Endothelial cell of umbilical vein (primary cell): ENCODE data around the gene BICRA. TPM values are rescaled to one million over a fixed set of nuclear protein-coding genes. Genes with fewer than 3 reads are reported as not detected.

Source experiments
- BruUV-seq: library from RNA; stranded (reverse); fragments of 400-500 nt; replicated peaks from 2 replicates; lab custom pipeline; 2021; lab: Mats Ljungman, UMichigan
- CTCF ChIA-PET: fragments of 300-600, 350-600 bp; sonication (Branson Sonifier 250); formaldehyde crosslinking; loops from one replicate; lab custom pipeline; 2021; ENCODE audit warnings: antibody characterized with exemption, inconsistent platforms; lab: Charles Lee
- POLR2A ChIA-PET: fragments of 300-600, 350-600 bp; sonication (Branson Sonifier 250); formaldehyde crosslinking; loops from one replicate; lab custom pipeline; 2021; ENCODE audit warnings: antibody characterized with exemption, inconsistent platforms; lab: Charles Lee
- DNase-seq: peaks from one replicate; pipeline ENCODE4 v3.0.0-alpha.2; 2011; ENCODE audit warnings: low read depth, low spot score
- FAIRE-seq: peaks from 2 replicates; lab custom pipeline; 2011; peaks lifted over from hg19 to GRCh38; lab: Jason Lieb, UNC
- H2AFZ ChIP-seq: 2 replicates; pipeline ENCODE4 v1.6.0; 2012; ENCODE audit warnings: low read depth, low read length, control low read depth, inconsistent platforms
- H3K27ac ChIP-seq: 2 replicates; pipeline ENCODE4 v1.5.1; 2011; ENCODE audit warnings: low read depth, mild to moderate bottlenecking, control low read depth, low read length, moderate library complexity; ENCODE audit not compliant: insufficient read depth
- H3K27me3 ChIP-seq, 2 experiments: 2 replicates each; pipeline versions ENCODE4 v1.6.0 to v1.6.1; 2011; ENCODE audit warnings: low read length in 2 of 2, mixed read lengths in 1 of 2; ENCODE audit not compliant: control insufficient read depth in 2 of 2, insufficient read depth in 2 of 2
- H3K36me3 ChIP-seq, 2 experiments: 2 replicates in 1 of 2; 3 replicates in 1 of 2; pipeline ENCODE4 v1.5.1; 2011; ENCODE audit warnings: low read length in 2 of 2, mild to moderate bottlenecking in 1 of 2, moderate library complexity in 1 of 2; ENCODE audit not compliant: control insufficient read depth in 2 of 2, insufficient read depth in 2 of 2; ENCODE audit errors: extremely low read depth in 1 of 2
- H3K4me1 ChIP-seq: 3 replicates; pipeline ENCODE4 v1.5.1; 2011; ENCODE audit warnings: mild to moderate bottlenecking, low read length; ENCODE audit not compliant: control insufficient read depth, insufficient read depth; ENCODE audit errors: extremely low read depth
- H3K4me2 ChIP-seq: 2 replicates; pipeline ENCODE4 v1.6.1; 2011; ENCODE audit warnings: low read length, control low read depth, mixed read lengths; ENCODE audit not compliant: insufficient read depth
- H3K4me3 ChIP-seq, 3 experiments: fragments of 200-600 bp in 1 of 3; sonication (generic), shearing (Covaris generic) in 1 of 3; replicated peaks in 1 of 3; 2 replicates each; pipeline ENCODE4 v1.5.1; 2011 to 2016; ENCODE audit warnings: control low read depth in 3 of 3, low read length in 3 of 3, mild to moderate bottlenecking in 2 of 3, inconsistent platforms in 1 of 3, low read depth in 1 of 3, moderate library complexity in 1 of 3; ENCODE audit not compliant: insufficient read depth in 1 of 3
- H3K79me2 ChIP-seq: 2 replicates; pipeline ENCODE4 v1.6.0; 2012; ENCODE audit warnings: low read length, inconsistent platforms; ENCODE audit not compliant: control insufficient read depth, insufficient read depth
- H3K9ac ChIP-seq: replicated peaks from 2 replicates; pipeline ENCODE3; 2011; ENCODE audit warnings: low read length, control low read depth; ENCODE audit not compliant: insufficient read depth; ENCODE audit errors: extremely low read depth
- H3K9me1 ChIP-seq: replicated peaks from 3 replicates; pipeline ENCODE4 v1.6.0; 2011; ENCODE audit warnings: mild to moderate bottlenecking, low read length; ENCODE audit not compliant: control insufficient read depth, insufficient read depth; ENCODE audit errors: extremely low read depth
- H3K9me3 ChIP-seq: replicated peaks from 2 replicates; pipeline ENCODE4 v1.5.1; 2012; ENCODE audit warnings: low read length, inconsistent platforms; ENCODE audit not compliant: control insufficient read depth, insufficient read depth
- H4K20me1 ChIP-seq: replicated peaks from 2 replicates; pipeline ENCODE3; 2011; ENCODE audit warnings: mild to moderate bottlenecking, low read length; ENCODE audit not compliant: control insufficient read depth, insufficient read depth; ENCODE audit errors: extremely low read depth
- EZH2 ChIP-seq: IDR thresholded peaks from 2 replicates; pipeline ENCODE4 v1.6.1; 2012; ENCODE audit warnings: borderline replicate concordance, low read depth, mild to moderate bottlenecking, moderate library complexity, low read length, inconsistent platforms; ENCODE audit not compliant: severe bottlenecking
- FOS ChIP-seq: IDR thresholded peaks from 2 replicates; pipeline ENCODE4 v1.6.1; 2011; ENCODE audit warnings: mild to moderate bottlenecking, low read length, moderate library complexity, borderline replicate concordance; ENCODE audit not compliant: insufficient read depth
- GATA2 ChIP-seq: IDR thresholded peaks from 2 replicates; pipeline ENCODE4 v1.7.0; 2011; ENCODE audit warnings: low read depth, mild to moderate bottlenecking, moderate library complexity, mixed read lengths, low read length; ENCODE audit not compliant: insufficient read length, insufficient read depth
- JUN ChIP-seq: IDR thresholded peaks from 2 replicates; pipeline ENCODE4 v1.6.1; 2011; ENCODE audit warnings: borderline replicate concordance, low read depth; ENCODE audit not compliant: insufficient read length, insufficient read depth
- MYC ChIP-seq: IDR thresholded peaks from one replicate; pipeline ENCODE4 v1.6.1; 2011; ENCODE audit warnings: mild to moderate bottlenecking, low read depth, low read length
- POLR2A ChIP-seq: IDR thresholded peaks from 2 replicates; pipeline ENCODE4 v1.6.1; 2012; ENCODE audit warnings: low read depth, mild to moderate bottlenecking, control low read depth, low read length
- POLR2AphosphoS5 ChIP-seq: IDR thresholded peaks from 2 replicates; pipeline ENCODE4 v1.6.1; 2012; ENCODE audit warnings: low read depth, mild to moderate bottlenecking, control low read depth, low read length, moderate library complexity; ENCODE audit not compliant: insufficient read depth
- dilution Hi-C: fragments of 300-500 bp; cut with MboI; formaldehyde crosslinking; loops from one replicate; pipeline ENCODE4 v1.15.0; 2019; ENCODE audit warnings: low sequenced_read_pairs; ENCODE audit not compliant: extremely low pct_ligation_motif_present
- intact Hi-C: fragments of 100-400 bp; cut with micrococcal nuclease; formaldehyde crosslinking; loops from one replicate; pipeline ENCODE4 v1.10.0; 2022
- polyA plus RNA-seq, 4 experiments: library from polyadenylated mRNA; depleted of rRNA in 3 of 4; stranded (reverse) in 3 of 4; unstranded in 1 of 4; fragments of >200 nt; gene quantifications; 2 replicates each; pipeline versions ENCODE4 v1.2.1 to v1.2.3, GENCODE V29; 2011 to 2012; ENCODE audit warnings: missing spikeins in 1 of 4
- total RNA-seq: library from RNA; stranded (reverse); gene quantifications from 2 replicates; pipeline ENCODE4 v1.2.3, GENCODE V29; 2021
- TF ChIP-seq, protein P1 (sequence below), 2 donors: IDR thresholded peaks; 1 replicate in 1 of 2; 2 replicates in 1 of 2; pipeline ENCODE4 v1.5.1; 2011; ENCODE audit warnings: low read length in 2 of 2, mild to moderate bottlenecking in 2 of 2, moderate library complexity in 2 of 2, control low read depth in 1 of 2, inconsistent platforms in 1 of 2, low read depth in 1 of 2; ENCODE audit not compliant: insufficient read depth in 1 of 2; ENCODE audit errors: extremely low read depth in 1 of 2
- TF ChIP-seq, protein P2 (sequence below): IDR thresholded peaks from 2 replicates; pipeline ENCODE4 v1.6.1; 2011; ENCODE audit not compliant: insufficient read depth, insufficient read length

The BICRA gene
- total and polyA plus RNA-seq, 2 donors (not counting 3 experiments of a cell fraction or from before 2014, with no cell fraction given) = 3.8 to 20.5 TPM

DNA sequence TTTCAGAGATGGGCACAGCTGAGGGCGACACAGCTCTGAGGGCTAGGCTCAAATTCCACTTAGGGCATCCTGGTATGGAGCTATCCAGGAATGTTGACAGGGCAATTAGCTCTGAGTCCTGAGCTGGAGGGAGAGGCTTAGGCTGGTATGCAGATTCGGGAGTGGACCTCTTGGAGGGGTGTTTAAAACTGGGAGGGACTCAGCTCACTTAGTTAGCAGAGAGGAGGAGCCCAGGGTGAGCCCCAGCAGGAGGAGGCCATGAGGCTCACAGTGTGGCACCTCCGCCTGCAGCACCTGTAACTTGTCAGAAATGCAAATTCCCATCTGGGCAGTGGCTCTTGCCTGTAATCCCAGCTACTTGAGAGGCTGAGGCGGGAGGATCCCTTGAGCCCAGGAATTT is 126.2 kb downstream of the BICRA start:
- no TSS peak for BruUV-seq
- Histone ChIP-seq H3K36me3 (peaks cover 5 to 30% of the 10 kb centered on the region in 2 experiments), H3K9me1 (no peaks in the 10 kb centered on the region), H3K9me3 (no peaks in the 10 kb centered on the region), H3K27ac (no peak overlapping the region), H3K4me3 (no peak overlapping the region), H2AFZ (no peak overlapping the region), H3K9ac (no peak overlapping the region), H3K4me1 (peaks cover 6% of the 10 kb centered on the region), H4K20me1 (no peaks in the 10 kb centered on the region), H3K27me3 (no peaks in the 10 kb centered on the region), H3K4me2 (no peak overlapping the region), H3K79me2 (peaks cover 10% of the 10 kb centered on the region)
- ChIA-PET CTCF (interaction anchor here (1.2 to 2.7 kb wide), 2 partner anchors 8 to 22 kb away, joined by 4 to 11 read pairs; no protein-coding TSS in a partner anchor), POLR2A (no interaction called here)
- TF ChIP-seq EZH2 = no peak
- TF ChIP-seq, protein P1, sequence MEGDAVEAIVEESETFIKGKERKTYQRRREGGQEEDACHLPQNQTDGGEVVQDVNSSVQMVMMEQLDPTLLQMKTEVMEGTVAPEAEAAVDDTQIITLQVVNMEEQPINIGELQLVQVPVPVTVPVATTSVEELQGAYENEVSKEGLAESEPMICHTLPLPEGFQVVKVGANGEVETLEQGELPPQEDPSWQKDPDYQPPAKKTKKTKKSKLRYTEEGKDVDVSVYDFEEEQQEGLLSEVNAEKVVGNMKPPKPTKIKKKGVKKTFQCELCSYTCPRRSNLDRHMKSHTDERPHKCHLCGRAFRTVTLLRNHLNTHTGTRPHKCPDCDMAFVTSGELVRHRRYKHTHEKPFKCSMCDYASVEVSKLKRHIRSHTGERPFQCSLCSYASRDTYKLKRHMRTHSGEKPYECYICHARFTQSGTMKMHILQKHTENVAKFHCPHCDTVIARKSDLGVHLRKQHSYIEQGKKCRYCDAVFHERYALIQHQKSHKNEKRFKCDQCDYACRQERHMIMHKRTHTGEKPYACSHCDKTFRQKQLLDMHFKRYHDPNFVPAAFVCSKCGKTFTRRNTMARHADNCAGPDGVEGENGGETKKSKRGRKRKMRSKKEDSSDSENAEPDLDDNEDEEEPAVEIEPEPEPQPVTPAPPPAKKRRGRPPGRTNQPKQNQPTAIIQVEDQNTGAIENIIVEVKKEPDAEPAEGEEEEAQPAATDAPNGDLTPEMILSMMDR (IDR thresholded peaks at IDR 0.05; ENCODE audit: extremely low read depth in 1 of 2, insufficient read depth in 1 of 2, low read depth in 1 of 2, low read length in 2 of 2) = no peak
- no peak for TF ChIP-seq GATA2
- no peak for TF ChIP-seq FOS
- no peak for TF ChIP-seq POLR2AphosphoS5
- TF ChIP-seq MYC = no peak
- TF ChIP-seq POLR2A = no peak
- no peak for TF ChIP-seq JUN
- TF ChIP-seq, protein P2, sequence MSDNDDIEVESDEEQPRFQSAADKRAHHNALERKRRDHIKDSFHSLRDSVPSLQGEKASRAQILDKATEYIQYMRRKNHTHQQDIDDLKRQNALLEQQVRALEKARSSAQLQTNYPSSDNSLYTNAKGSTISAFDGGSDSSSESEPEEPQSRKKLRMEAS = no peak
- intact Hi-C loops = no loop called here
- FAIRE-seq (no peak), DNase-seq (no peak)
- dilution Hi-C loops = no loop called here
